Lower lobe of right lung (tissue), 2 donors: ENCODE measurements around the gene SLC1A2. TPM values are rescaled to one million over a fixed set of nuclear protein-coding genes. Genes with fewer than 3 reads are reported as not detected.

Experiments
- ATAC-seq, 2 donors: fragments of 200-7000 bp; cut with Tn5 transposase; one replicate each; pipeline ENCODE4 v1.9.1; 2020 to 2022; ENCODE audit warnings: mild to moderate bottlenecking in 2 of 2, moderate library complexity in 2 of 2
- DNase-seq: peaks from one replicate; pipeline ENCODE4 v3.0.0-alpha.2; 2020
- H3K27ac ChIP-seq: fragments of 200-600 bp; one replicate; pipeline ENCODE4 v1.8.0; 2022
- H3K27me3 ChIP-seq: fragments of 200-600 bp; one replicate; pipeline ENCODE4 v1.8.0; 2022; ENCODE audit warnings: low read depth
- H3K36me3 ChIP-seq: fragments of 200-600 bp; one replicate; pipeline ENCODE4 v1.8.0; 2022; ENCODE audit warnings: mild to moderate bottlenecking
- H3K4me1 ChIP-seq: fragments of 200-600 bp; one replicate; pipeline ENCODE4 v1.8.0; 2022
- H3K4me3 ChIP-seq: fragments of 200-600 bp; one replicate; pipeline ENCODE4 v1.8.0; 2022; ENCODE audit warnings: mild to moderate bottlenecking
- H3K9me3 ChIP-seq: fragments of 200-600 bp; one replicate; pipeline ENCODE4 v1.8.0; 2022
- CTCF ChIP-seq: fragments of 200-600 bp; IDR thresholded peaks from one replicate; pipeline ENCODE4 v1.8.0; 2022; ENCODE audit warnings: antibody characterized with exemption, mild to moderate bottlenecking
- intact Hi-C: fragments of 100-400 bp; cut with DNase I; formaldehyde crosslinking; loops from one replicate; pipeline ENCODE4 v1.11.0; 2022
- total RNA-seq: library from RNA; stranded (reverse); fragmentation: NEBNext Ultra II Directional; extraction: Animal tissue kit (Norgen Biotek cat#: 25700); gene quantifications from one replicate; pipeline ENCODE4 v1.2.1, GENCODE V29; 2021
- donor health status: DM: no; HTN: yes; CAD: no; lungs with severe emphysema.

Gene SLC1A2
- total RNA-seq, 1 donor from 2014 or later: 3.4 TPM

- no peaks in the 10 kb centered on the region for H3K9me3 ChIP-seq
- no peak overlapping the region for H3K4me3 ChIP-seq
- H3K4me1 ChIP-seq: no peaks in the 10 kb centered on the region
- TF ChIP-seq CTCF: no peak
- no peaks in the 10 kb centered on the region for H3K36me3 ChIP-seq
- DNase-seq (no peak), ATAC-seq (no peak)
- intact Hi-C loops: no loop called here
- no peaks in the 10 kb centered on the region for H3K27me3 ChIP-seq
- no peak overlapping the region for H3K27ac ChIP-seq
Measured at GRCh38 chr11:35324183-35324886, 95.0 kb downstream of the SLC1A2 start.

- intact Hi-C loops: no loop called here
- H3K27ac ChIP-seq: no peak overlapping the region
- ATAC-seq: no peak
- no peak for DNase-seq
- H3K27me3 ChIP-seq: no peaks in the 10 kb centered on the region
- H3K4me3 ChIP-seq: no peak overlapping the region
- no peaks in the 10 kb centered on the region for H3K4me1 ChIP-seq
- H3K36me3 ChIP-seq: no peaks in the 10 kb centered on the region
- H3K9me3 ChIP-seq: no peaks in the 10 kb centered on the region
- no peak for TF ChIP-seq CTCF
Measured at GRCh38 chr11:35323076-35323868, 96.1 kb downstream of the SLC1A2 start.

GRCh38 chr11:35322318-35322979 is 96.9 kb downstream of the SLC1A2 start:
- no peaks in the 10 kb centered on the region for H3K4me1 ChIP-seq
- H3K27ac ChIP-seq: no peak overlapping the region
- H3K9me3 ChIP-seq: no peaks in the 10 kb centered on the region
- H3K27me3 ChIP-seq: no peaks in the 10 kb centered on the region
- no peaks in the 10 kb centered on the region for H3K36me3 ChIP-seq
- ATAC-seq: no peak
- DNase-seq: no peak
- H3K4me3 ChIP-seq: no peak overlapping the region
- TF ChIP-seq CTCF: no peak
- intact Hi-C loops: no loop called here

GRCh38 chr11:35321532-35322317 is 97.6 kb downstream of the SLC1A2 start:
- DNase-seq (no peak), ATAC-seq (no peak)
- intact Hi-C loops: no loop called here
- no peaks in the 10 kb centered on the region for H3K36me3 ChIP-seq
- no peaks in the 10 kb centered on the region for H3K9me3 ChIP-seq
- no peaks in the 10 kb centered on the region for H3K27me3 ChIP-seq
- H3K4me3 ChIP-seq: no peak overlapping the region
- no peaks in the 10 kb centered on the region for H3K4me1 ChIP-seq
- no peak for TF ChIP-seq CTCF
- no peak overlapping the region for H3K27ac ChIP-seq

- intact Hi-C loops: no loop called here
- no peak for TF ChIP-seq CTCF
- H3K4me3 ChIP-seq: no peak overlapping the region
- no peaks in the 10 kb centered on the region for H3K9me3 ChIP-seq
- no peak for ATAC-seq
- H3K4me1 ChIP-seq: no peaks in the 10 kb centered on the region
- no peak for DNase-seq
- H3K27ac ChIP-seq: no peak overlapping the region
- no peaks in the 10 kb centered on the region for H3K36me3 ChIP-seq
- H3K27me3 ChIP-seq: no peaks in the 10 kb centered on the region
Measured at GRCh38 chr11:35321111-35321510, 98.2 kb downstream of the SLC1A2 start.
